HL-60/S4 treated with phorbol 12-myristate 13-acetate at 8.2 ng/mL for 4 days and 3 days (cell line): ENCODE measurements around the gene USP34.
"Not testable (repeated sequence)": the region's sequence is repeated elsewhere in the genome, so short reads cannot be mapped to it uniquely, and the experiment has no call there.

ENCODE experiments used
- in situ Hi-C: fragments of 300-500 bp; cut with MboI; formaldehyde crosslinking; loops from 2 replicates; pipeline ENCODE4 v1.15.0; 2022; ENCODE audit warnings: low sequenced_read_pairs

Gene USP34

GRCh38 chr2:61165946-61166345 lies 304.9 kb downstream of the USP34 start:
- in situ Hi-C loops, result no loop called here

- in situ Hi-C loops, result not testable (repeated sequence)
Measured at GRCh38 chr2:61165082-61165481, 305.8 kb downstream of the USP34 start.

- in situ Hi-C loops, result no loop called here
Measured at GRCh38 chr2:61162721-61163120, 308.2 kb downstream of the USP34 start.

- in situ Hi-C loops, result no loop called here
Measured at GRCh38 chr2:61161888-61162287, 309.0 kb downstream of the USP34 start, which contains the start of gene C2orf74. Gene C2orf74 (plus strand): TSS chr2:61162188. CDS start chr2:61162515, 327 bp downstream.

- in situ Hi-C loops, result no loop called here
Measured at GRCh38 chr2:61158356-61158955, 312.4 kb downstream of the USP34 start.

- in situ Hi-C loops, result no loop called here
Measured at GRCh38 chr2:61157371-61158003, 313.4 kb downstream of the USP34 start.

GRCh38 chr2:61151436-61151835 lies 319.5 kb downstream of the USP34 start:
- in situ Hi-C loops, result no loop called here

- in situ Hi-C loops, result no loop called here
Measured at GRCh38 chr2:61149074-61149473, 321.8 kb downstream of the USP34 start.

- in situ Hi-C loops, result not testable (repeated sequence)
Measured at GRCh38 chr2:61148091-61148490, 322.8 kb downstream of the USP34 start.

- in situ Hi-C loops, result no loop called here
Measured at GRCh38 chr2:61145990-61146389, 324.9 kb downstream of the USP34 start.

- in situ Hi-C loops, result no loop called here
Measured at GRCh38 chr2:61144697-61145268, 326.1 kb downstream of the USP34 start.

- in situ Hi-C loops, result no loop called here
Measured at GRCh38 chr2:61141151-61141550, 329.7 kb downstream of the USP34 start.

- in situ Hi-C loops, result no loop called here
Measured at GRCh38 chr2:61138859-61139258, 332.0 kb downstream of the USP34 start.
